Parathyroid adenoma (tissue), 2 donors: ENCODE data around the gene DLL1.

ENCODE experiments used
- H2AFZ ChIP-seq: fragments of 300-600 bp; sonication (generic); one replicate; pipeline ENCODE4 v1.7.0; 2017; ENCODE audit warnings: antibody characterized with exemption, mild to moderate bottlenecking
- H3K27ac ChIP-seq: fragments of 300-600 bp; sonication (generic); one replicate; pipeline ENCODE4 v1.7.0; 2017
- H3K27me3 ChIP-seq: fragments of 300-600 bp; sonication (generic); one replicate; pipeline ENCODE4 v1.7.0; 2017; ENCODE audit warnings: low read length; ENCODE audit not compliant: control insufficient read depth, insufficient read depth
- H3K36me3 ChIP-seq: fragments of 300-600 bp; sonication (generic); one replicate; pipeline ENCODE4 v1.7.0; 2017; ENCODE audit warnings: low read length; ENCODE audit not compliant: control insufficient read depth, insufficient read depth
- H3K4me1 ChIP-seq: fragments of 300-600 bp; sonication (generic); one replicate; pipeline ENCODE4 v1.7.0; 2017; ENCODE audit warnings: control low read depth
- H3K4me2 ChIP-seq: fragments of 300-600 bp; sonication (generic); one replicate; pipeline ENCODE4 v1.7.0; 2017; ENCODE audit warnings: low read length
- H3K4me3 ChIP-seq: fragments of 300-600 bp; sonication (generic); one replicate; pipeline ENCODE4 v1.7.0; 2017; ENCODE audit warnings: low read depth, low read length
- H3K79me2 ChIP-seq: fragments of 300-600 bp; sonication (generic); one replicate; pipeline ENCODE4 v1.7.0; 2017; ENCODE audit warnings: control low read depth
- H3K9ac ChIP-seq: fragments of 300-600 bp; sonication (generic); one replicate; pipeline ENCODE4 v1.7.0; 2017; ENCODE audit warnings: mild to moderate bottlenecking
- H3K9me3 ChIP-seq: fragments of 300-600 bp; sonication (generic); one replicate; pipeline ENCODE4 v1.7.0; 2017; ENCODE audit warnings: low read length; ENCODE audit not compliant: control insufficient read depth
- CTCF ChIP-seq: fragments of 300-600 bp; sonication (generic); IDR thresholded peaks from one replicate; pipeline ENCODE4 v1.7.0; 2017; ENCODE audit warnings: antibody characterized with exemption, mild to moderate bottlenecking
- donor health status: primary hyperparathyroidism.

DLL1 gene

DNA sequence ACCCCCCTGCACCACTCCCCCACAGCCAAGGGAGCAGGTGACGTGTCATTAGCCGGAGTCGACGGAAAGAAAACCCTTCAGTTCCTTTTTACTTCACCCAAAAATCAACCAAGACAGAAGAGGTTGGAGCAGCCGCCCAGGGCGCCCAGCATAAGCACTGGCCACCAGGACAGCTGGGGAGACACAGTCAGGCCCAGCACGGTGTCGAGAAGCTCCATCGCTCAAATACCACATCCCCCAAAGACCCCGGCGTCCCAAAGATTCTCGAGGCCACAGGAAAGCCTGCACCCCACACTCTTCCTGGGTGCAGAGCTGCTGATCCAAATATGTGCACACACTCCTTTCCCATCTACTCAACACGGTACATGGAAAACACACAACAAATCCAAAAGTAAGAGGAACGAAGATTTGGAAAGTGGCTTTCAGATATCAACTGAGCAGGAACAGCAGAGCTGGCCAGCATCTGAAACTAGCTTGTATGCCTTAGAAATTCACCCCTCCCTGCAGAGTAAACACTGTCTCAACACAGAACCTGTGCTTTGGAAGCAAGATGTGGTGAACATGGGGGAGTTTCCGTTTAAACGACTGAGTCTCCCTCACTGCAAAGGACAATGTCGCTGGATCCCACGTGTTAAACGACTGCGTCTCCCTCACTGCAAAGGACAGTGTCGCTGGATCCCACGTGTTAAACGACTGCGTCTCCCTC, 54.6 kb downstream of the DLL1 start:
- H3K4me2 ChIP-seq, result no peak overlapping the region
- no peaks in the 10 kb centered on the region for H3K9me3 ChIP-seq
- H3K27me3 ChIP-seq, result no peaks in the 10 kb centered on the region
- H3K9ac ChIP-seq, result no peak overlapping the region
- TF ChIP-seq CTCF, result no peak
- H3K36me3 ChIP-seq, result no peaks in the 10 kb centered on the region
- H3K4me1 ChIP-seq, result no peaks in the 10 kb centered on the region
- no peak overlapping the region for H3K4me3 ChIP-seq
- no peaks in the 10 kb centered on the region for H3K79me2 ChIP-seq
- no peak overlapping the region for H2AFZ ChIP-seq
- no peak overlapping the region for H3K27ac ChIP-seq

DNA sequence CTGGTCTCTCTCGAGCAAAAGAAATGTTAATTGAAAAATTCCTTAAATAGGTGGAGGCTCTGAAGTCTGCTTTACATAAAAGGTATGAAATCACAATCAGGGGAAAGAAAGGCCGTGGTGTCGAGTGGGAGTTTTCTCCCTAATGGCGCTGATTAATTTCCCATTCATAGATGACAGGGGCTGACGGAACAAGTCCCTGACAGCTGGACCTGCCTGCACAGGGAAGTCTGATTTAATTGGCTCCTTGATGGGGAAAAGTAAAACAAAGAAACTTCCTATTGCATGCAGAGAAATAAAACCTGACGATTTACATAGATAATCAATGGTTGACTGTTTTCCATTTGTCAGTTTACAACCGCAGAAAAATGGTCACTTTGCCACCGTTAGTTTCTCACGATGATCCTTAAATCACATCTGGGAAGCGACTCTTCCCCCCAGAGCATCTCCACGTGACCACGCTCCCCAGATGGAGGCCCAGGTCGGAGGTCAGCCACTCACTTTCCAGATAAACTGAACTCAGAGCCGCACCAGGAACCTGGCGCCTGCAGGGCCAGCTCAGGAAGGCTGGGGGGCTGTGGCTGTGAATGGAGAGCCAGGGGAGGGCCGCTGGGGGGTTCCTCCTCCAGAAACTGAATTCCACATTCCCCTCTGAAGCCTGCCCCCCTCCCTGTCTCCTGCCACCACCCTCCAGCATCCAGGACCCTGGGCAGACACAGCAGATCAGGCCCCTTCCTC, 55.3 kb downstream of the DLL1 start:
- H3K27me3 ChIP-seq, result no peaks in the 10 kb centered on the region
- no peaks in the 10 kb centered on the region for H3K4me1 ChIP-seq
- no peak overlapping the region for H2AFZ ChIP-seq
- no peak for TF ChIP-seq CTCF
- no peaks in the 10 kb centered on the region for H3K9me3 ChIP-seq
- H3K9ac ChIP-seq, result no peak overlapping the region
- H3K4me3 ChIP-seq, result no peak overlapping the region
- no peaks in the 10 kb centered on the region for H3K36me3 ChIP-seq
- H3K79me2 ChIP-seq, result no peaks in the 10 kb centered on the region
- H3K4me2 ChIP-seq, result no peak overlapping the region
- no peak overlapping the region for H3K27ac ChIP-seq

DNA sequence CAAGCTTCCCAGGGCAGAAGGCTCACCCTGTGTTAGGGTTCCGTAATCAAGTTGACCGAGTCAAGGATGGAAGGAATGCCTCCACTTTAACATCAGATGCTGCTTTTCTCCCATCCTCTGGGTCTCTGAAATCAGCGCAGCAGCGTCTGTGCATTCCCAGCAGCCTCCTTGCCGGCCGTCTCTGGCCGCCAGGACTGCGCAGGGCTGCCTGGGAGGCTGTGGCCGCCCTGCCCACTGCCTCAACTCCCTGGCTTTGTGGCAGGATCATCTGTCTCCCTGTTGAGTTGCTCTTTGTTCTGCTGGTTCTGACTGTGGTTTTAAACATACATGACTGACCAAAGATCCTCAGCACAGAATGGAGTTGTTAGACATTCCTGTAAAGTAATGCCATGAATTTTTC, 56.5 kb downstream of the DLL1 start:
- Histone ChIP-seq H3K79me2 (no peaks in the 10 kb centered on the region), H3K4me3 (no peak overlapping the region), H3K9ac (no peak overlapping the region), H3K27ac (no peak overlapping the region), H3K36me3 (no peaks in the 10 kb centered on the region), H3K9me3 (no peaks in the 10 kb centered on the region), H2AFZ (no peak overlapping the region), H3K4me1 (no peaks in the 10 kb centered on the region), H3K4me2 (no peak overlapping the region), H3K27me3 (no peaks in the 10 kb centered on the region)
- TF ChIP-seq CTCF, result no peak

DNA sequence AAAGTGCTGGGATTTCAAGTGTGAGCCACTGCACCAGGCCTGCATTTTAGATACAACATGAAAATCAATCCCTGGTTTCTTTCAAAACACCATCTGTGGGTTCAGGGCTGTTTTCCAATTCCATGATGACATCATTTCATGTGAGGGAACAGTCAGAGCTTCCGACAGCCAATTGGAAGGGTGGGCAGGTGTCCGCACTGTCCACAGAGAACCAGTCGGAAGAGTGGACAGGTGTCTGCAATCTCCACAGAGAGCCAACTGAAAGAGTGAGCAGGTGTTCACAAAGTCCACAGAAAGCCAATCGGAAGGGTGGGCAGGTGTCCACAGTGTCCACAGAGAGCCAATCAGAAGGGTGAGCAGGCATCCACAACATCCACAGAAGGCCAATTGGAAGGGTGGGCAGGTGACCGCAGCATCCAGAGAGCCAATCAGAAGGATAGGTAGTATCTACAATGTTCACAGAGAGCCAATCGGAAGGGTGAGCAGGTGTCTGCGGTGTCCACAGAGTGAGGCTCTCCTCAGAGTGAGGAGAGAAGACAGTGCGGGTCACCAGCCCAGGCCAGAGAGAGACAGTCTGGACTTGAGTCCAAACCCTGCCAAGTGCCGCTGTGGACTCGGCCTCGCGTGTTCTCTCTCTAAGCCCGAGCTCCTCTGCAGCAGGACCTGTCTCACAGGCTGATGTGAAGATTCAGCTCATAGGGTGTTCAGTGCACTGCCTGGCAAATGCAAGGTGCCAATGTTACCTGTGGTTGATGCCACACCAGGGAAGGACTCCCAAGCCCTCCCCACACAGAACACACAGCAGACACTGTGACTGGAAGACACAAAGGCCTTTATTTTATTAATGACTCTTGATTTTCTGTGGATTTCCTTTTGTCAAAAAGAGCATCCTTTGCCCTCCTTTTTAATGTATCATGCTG, 57.3 kb downstream of the DLL1 start:
- TF ChIP-seq CTCF, result no peak
- Histone ChIP-seq H3K4me3 (no peak overlapping the region), H3K36me3 (no peaks in the 10 kb centered on the region), H3K4me1 (no peaks in the 10 kb centered on the region), H3K9me3 (no peaks in the 10 kb centered on the region), H3K27ac (no peak overlapping the region), H3K27me3 (no peaks in the 10 kb centered on the region), H3K79me2 (no peaks in the 10 kb centered on the region), H3K4me2 (no peak overlapping the region), H2AFZ (no peak overlapping the region), H3K9ac (no peak overlapping the region)
